HCT116 (cell line): ENCODE results near the gene CHST8. TPM values are rescaled to one million over a fixed set of nuclear protein-coding genes. Genes with fewer than 3 reads are reported as not detected.

Experiments used
- ATAC-seq: fragments of 200-7000 bp; cut with Tn5 transposase; 2 replicates; pipeline ENCODE4 v1.9.1; 2020; ENCODE audit warnings: mild to moderate bottlenecking, moderate library complexity
- BruUV-seq: library from RNA; stranded (reverse); fragments of 400-500 nt; replicated peaks from 2 replicates; lab custom pipeline; 2021; lab: Mats Ljungman, UMichigan
- CTCF ChIA-PET: fragments of 300-600 bp; sonication (Branson Sonifier 250); formaldehyde crosslinking; loops from one replicate; lab custom pipeline; 2021; ENCODE audit warnings: antibody characterized with exemption; lab: Charles Lee
- POLR2A ChIA-PET: fragments of 300-600, 350-600 bp; sonication (Branson Sonifier 250); formaldehyde crosslinking; loops from one replicate; lab custom pipeline; 2021; ENCODE audit warnings: antibody characterized with exemption; lab: Charles Lee
- RAD21 ChIA-PET, 2 experiments: fragments of 300-600 bp; sonication (Branson Sonifier 250); formaldehyde crosslinking; loops; one replicate each; lab custom pipeline; 2023; ENCODE audit warnings: low total read pairs in 2 of 2; ENCODE audit not compliant: uncharacterized antibody in 2 of 2, unreplicated experiment in 2 of 2, low non-redundant PET in 1 of 2; lab: Charles Lee
- DNase-seq: peaks from one replicate; pipeline ENCODE4 v3.0.0-alpha.2; 2010; ENCODE audit warnings: low read depth, low spot score
- H2AFZ ChIP-seq: fragments of 200-600 bp; shearing (Covaris generic), sonication (generic); 2 replicates; pipeline ENCODE4 v1.6.1; 2017; ENCODE audit warnings: low read depth, mixed run types, mixed read lengths, antibody characterized with exemption, low read length; ENCODE audit not compliant: poor library complexity, severe bottlenecking
- H3K27ac ChIP-seq: 2 replicates; pipeline ENCODE4 v1.5.1; 2012; ENCODE audit warnings: low read depth, low read length
- H3K27me3 ChIP-seq: fragments of 200-600 bp; sonication (generic); 2 replicates; pipeline ENCODE4 v1.6.1; 2016; ENCODE audit warnings: mixed run types, low read length, mixed read lengths; ENCODE audit not compliant: insufficient read depth
- H3K36me3 ChIP-seq, 2 experiments: fragments of 200-500 bp in 1 of 2; fragments of 200-600 bp in 1 of 2; sonication (Bioruptor generic) in 1 of 2; sonication (generic) in 1 of 2; 2 replicates each; pipeline versions ENCODE4 v1.5.1 to v1.6.1; 2014 to 2016; ENCODE audit warnings: low read length in 2 of 2, inconsistent platforms in 1 of 2, mixed read lengths in 1 of 2, mixed run types in 1 of 2; ENCODE audit not compliant: insufficient read depth in 2 of 2, control insufficient read depth in 1 of 2
- H3K4me1 ChIP-seq, 2 experiments: fragments of 200-600 bp in 1 of 2; sonication (generic) in 1 of 2; 2 replicates each; pipeline versions ENCODE4 v1.5.1 to v1.6.1; 2012 to 2017; ENCODE audit warnings: low read length in 2 of 2, inconsistent platforms in 1 of 2, mild to moderate bottlenecking in 1 of 2, mixed read lengths in 1 of 2, mixed run types in 1 of 2, moderate library complexity in 1 of 2; ENCODE audit not compliant: insufficient read depth in 2 of 2, control insufficient read depth in 1 of 2
- H3K4me2 ChIP-seq: fragments of 200-600 bp; sonication (generic); 2 replicates; pipeline ENCODE4 v1.6.1; 2017; ENCODE audit warnings: mixed run types, low read length, mixed read lengths
- H3K4me3 ChIP-seq, 2 experiments: fragments of 200-600 bp in 1 of 2; sonication (generic) in 1 of 2; replicated peaks in 1 of 2; 2 replicates each; pipeline ENCODE4 v1.5.1; 2011 to 2016; ENCODE audit warnings: low read length in 2 of 2, control low read depth in 1 of 2, low read depth in 1 of 2, mild to moderate bottlenecking in 1 of 2, mixed read lengths in 1 of 2, mixed run types in 1 of 2
- H3K79me2 ChIP-seq: fragments of 200-600 bp; sonication (generic); 2 replicates; pipeline ENCODE4 v1.6.1; 2017; ENCODE audit warnings: mild to moderate bottlenecking, mixed run types, low read length, moderate library complexity, mixed read lengths; ENCODE audit not compliant: insufficient read depth
- H3K9ac ChIP-seq: fragments of 200-600 bp; sonication (generic); 2 replicates; pipeline ENCODE4 v1.6.1; 2016; ENCODE audit warnings: low read length, mixed read lengths
- H3K9me2 ChIP-seq: fragments of 200-600 bp; sonication (generic), shearing (Covaris generic); 2 replicates; pipeline ENCODE4 v1.6.1; 2017; ENCODE audit warnings: mixed run types, mild to moderate bottlenecking, moderate library complexity; ENCODE audit not compliant: insufficient read depth
- H3K9me3 ChIP-seq, 2 experiments: fragments of 200-500 bp in 1 of 2; fragments of 200-600 bp in 1 of 2; sonication (Bioruptor generic) in 1 of 2; sonication (generic) in 1 of 2; 2 replicates each; pipeline ENCODE4 v1.6.1; 2014 to 2017; ENCODE audit warnings: low read length in 2 of 2, mixed read lengths in 2 of 2, inconsistent platforms in 1 of 2, low read depth in 1 of 2, mild to moderate bottlenecking in 1 of 2, mixed run types in 1 of 2, moderate library complexity in 1 of 2; ENCODE audit not compliant: control insufficient read depth in 1 of 2, insufficient read depth in 1 of 2
- H4K20me1 ChIP-seq: fragments of 200-600 bp; sonication (generic), shearing (Covaris generic); 2 replicates; pipeline ENCODE4 v1.6.1; 2017; ENCODE audit warnings: mixed run types, mild to moderate bottlenecking, moderate library complexity; ENCODE audit not compliant: insufficient read depth
- CBX3 ChIP-seq: IDR thresholded peaks from 2 replicates; pipeline ENCODE4 v1.6.1; 2012; ENCODE audit warnings: low read depth
- CEBPB ChIP-seq: IDR thresholded peaks from 2 replicates; pipeline ENCODE4 v1.6.1; 2012; ENCODE audit warnings: low read depth
- EGR1 ChIP-seq: IDR thresholded peaks from 2 replicates; pipeline ENCODE4 v1.6.1; 2012; ENCODE audit warnings: low read depth
- ELF1 ChIP-seq: IDR thresholded peaks from 2 replicates; pipeline ENCODE4 v1.6.1; 2012; ENCODE audit warnings: low read depth, borderline replicate concordance
- EZH2 ChIP-seq: fragments of 200-600 bp; sonication (generic); IDR thresholded peaks from 2 replicates; pipeline ENCODE4 v1.6.1; 2017; ENCODE audit warnings: antibody characterized with exemption, mixed run types
- EZH2phosphoT487 ChIP-seq: fragments of 200-600 bp; IDR thresholded peaks from 2 replicates; pipeline ENCODE4 v1.6.1; 2018; ENCODE audit warnings: antibody characterized with exemption, borderline replicate concordance
- JUND ChIP-seq: IDR thresholded peaks from 2 replicates; pipeline ENCODE4 v1.6.1; 2012
- POLR2AphosphoS5 ChIP-seq: IDR thresholded peaks from 2 replicates; pipeline ENCODE4 v1.6.1; 2011; ENCODE audit warnings: mild to moderate bottlenecking, low read depth, low read length, moderate library complexity
- SIN3A ChIP-seq: IDR thresholded peaks from 2 replicates; pipeline ENCODE4 v1.6.1; 2012; ENCODE audit warnings: low read depth
- SP1 ChIP-seq: IDR thresholded peaks from 2 replicates; pipeline ENCODE4 v1.6.1; 2012; ENCODE audit warnings: low read depth
- TCF7L2 ChIP-seq: IDR thresholded peaks from 2 replicates; pipeline ENCODE4 v1.7.0; 2011; ENCODE audit warnings: borderline replicate concordance, inconsistent platforms; ENCODE audit not compliant: insufficient read depth, insufficient read length; ENCODE audit errors: extremely low read depth
- YY1 ChIP-seq: IDR thresholded peaks from 2 replicates; pipeline ENCODE4 v1.6.1; 2011; ENCODE audit warnings: low read length, low read depth, moderate library complexity, mild to moderate bottlenecking; ENCODE audit not compliant: insufficient replicate concordance; ENCODE audit errors: extremely low read depth
- ZNF274 ChIP-seq: fragments of 200-500 bp; sonication (Bioruptor generic); IDR thresholded peaks from 2 replicates; pipeline ENCODE4 v1.6.1; 2014; ENCODE audit warnings: mild to moderate bottlenecking, low read depth, low read length, inconsistent platforms
- intact Hi-C: fragments of 100-400 bp; cut with micrococcal nuclease; formaldehyde crosslinking; loops from 2 replicates; pipeline ENCODE4 v1.10.0; 2022
- total RNA-seq: library from RNA; stranded (reverse); gene quantifications from one replicate; pipeline ENCODE4 v1.2.1, GENCODE V29; 2021; ENCODE audit not compliant: unreplicated experiment
- TF ChIP-seq, protein P1 (sequence below): IDR thresholded peaks from 2 replicates; pipeline ENCODE4 v1.6.1; 2012; ENCODE audit warnings: low read depth
- TF ChIP-seq, protein P2 (sequence below): IDR thresholded peaks from 2 replicates; pipeline ENCODE4 v1.6.1; 2012
- TF ChIP-seq, protein P3 (sequence below), 3 experiments: fragments of 200-600 bp in 1 of 3; sonication (generic) in 1 of 3; IDR thresholded peaks in 2 of 3; conservative IDR thresholded peaks in 1 of 3; 2 replicates each; pipeline ENCODE4 v1.5.1; 2012 to 2017; ENCODE audit warnings: low read depth in 2 of 3, low read length in 2 of 3, antibody characterized with exemption in 1 of 3, borderline replicate concordance in 1 of 3, control low read depth in 1 of 3, mild to moderate bottlenecking in 1 of 3, mixed read lengths in 1 of 3, mixed run types in 1 of 3, moderate library complexity in 1 of 3; ENCODE audit not compliant: insufficient read depth in 1 of 3
- TF ChIP-seq, protein P4 (sequence below): IDR thresholded peaks from 2 replicates; pipeline ENCODE4 v1.6.1; 2011; ENCODE audit warnings: mild to moderate bottlenecking, low read length, moderate library complexity; ENCODE audit not compliant: insufficient replicate concordance; ENCODE audit errors: extremely low read depth
- TF ChIP-seq, protein P5 (sequence below): IDR thresholded peaks from 2 replicates; pipeline ENCODE4 v1.6.1; 2012

The CHST8 gene
- total RNA-seq, 1 experiment from 2014 or later: not detected

DNA sequence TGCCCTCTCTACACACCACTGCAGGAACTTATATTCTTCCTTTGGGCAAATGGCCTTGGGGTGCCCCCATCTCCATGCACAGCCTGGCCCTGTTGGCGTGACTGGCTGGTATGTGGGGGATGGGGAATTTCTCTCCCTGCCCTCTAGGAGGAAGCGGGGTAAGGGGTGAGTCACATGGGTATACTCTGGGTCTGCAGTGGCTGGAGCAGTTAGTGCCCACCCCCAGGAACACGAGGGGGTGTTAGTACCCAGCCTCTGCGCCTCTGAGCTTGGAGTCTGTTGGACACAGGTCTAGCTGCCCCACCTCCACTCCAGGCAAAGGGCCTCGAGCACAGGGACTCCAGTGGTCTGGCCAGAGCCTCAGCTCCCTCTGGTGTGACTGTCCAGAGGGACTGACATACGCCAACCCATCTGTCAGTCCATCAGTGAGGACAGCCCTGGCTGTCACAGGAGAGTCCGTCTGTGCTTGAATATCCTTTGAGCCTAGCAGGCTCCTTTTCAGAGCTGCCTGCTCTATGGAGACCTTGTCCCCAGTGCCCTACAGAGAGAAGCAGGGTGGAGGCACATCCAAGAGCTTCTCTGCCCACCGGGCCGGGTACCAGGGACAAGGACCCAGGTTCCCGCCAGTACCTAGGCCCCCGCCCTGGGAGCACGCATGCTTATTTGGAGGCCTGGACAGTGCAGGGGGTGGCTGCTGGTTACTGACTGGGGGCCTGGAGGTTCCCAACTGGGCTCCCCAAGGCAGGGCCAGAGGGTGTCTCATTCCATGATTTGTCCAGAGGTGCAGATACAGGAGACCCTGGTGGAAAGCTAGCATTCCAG, 66.6 kb downstream of the CHST8 start:
- no peak overlapping the region for H3K4me2 ChIP-seq
- H3K9me3 ChIP-seq: no peaks in the 10 kb centered on the region
- ChIA-PET RAD21 (no interaction called here), CTCF (no interaction called here), POLR2A (no interaction called here)
- H3K9ac ChIP-seq: no peak overlapping the region
- DNase-seq (no peak), ATAC-seq (no peak)
- H3K4me3 ChIP-seq: no peak overlapping the region
- no peaks in the 10 kb centered on the region for H3K36me3 ChIP-seq
- TF ChIP-seq, protein P1, sequence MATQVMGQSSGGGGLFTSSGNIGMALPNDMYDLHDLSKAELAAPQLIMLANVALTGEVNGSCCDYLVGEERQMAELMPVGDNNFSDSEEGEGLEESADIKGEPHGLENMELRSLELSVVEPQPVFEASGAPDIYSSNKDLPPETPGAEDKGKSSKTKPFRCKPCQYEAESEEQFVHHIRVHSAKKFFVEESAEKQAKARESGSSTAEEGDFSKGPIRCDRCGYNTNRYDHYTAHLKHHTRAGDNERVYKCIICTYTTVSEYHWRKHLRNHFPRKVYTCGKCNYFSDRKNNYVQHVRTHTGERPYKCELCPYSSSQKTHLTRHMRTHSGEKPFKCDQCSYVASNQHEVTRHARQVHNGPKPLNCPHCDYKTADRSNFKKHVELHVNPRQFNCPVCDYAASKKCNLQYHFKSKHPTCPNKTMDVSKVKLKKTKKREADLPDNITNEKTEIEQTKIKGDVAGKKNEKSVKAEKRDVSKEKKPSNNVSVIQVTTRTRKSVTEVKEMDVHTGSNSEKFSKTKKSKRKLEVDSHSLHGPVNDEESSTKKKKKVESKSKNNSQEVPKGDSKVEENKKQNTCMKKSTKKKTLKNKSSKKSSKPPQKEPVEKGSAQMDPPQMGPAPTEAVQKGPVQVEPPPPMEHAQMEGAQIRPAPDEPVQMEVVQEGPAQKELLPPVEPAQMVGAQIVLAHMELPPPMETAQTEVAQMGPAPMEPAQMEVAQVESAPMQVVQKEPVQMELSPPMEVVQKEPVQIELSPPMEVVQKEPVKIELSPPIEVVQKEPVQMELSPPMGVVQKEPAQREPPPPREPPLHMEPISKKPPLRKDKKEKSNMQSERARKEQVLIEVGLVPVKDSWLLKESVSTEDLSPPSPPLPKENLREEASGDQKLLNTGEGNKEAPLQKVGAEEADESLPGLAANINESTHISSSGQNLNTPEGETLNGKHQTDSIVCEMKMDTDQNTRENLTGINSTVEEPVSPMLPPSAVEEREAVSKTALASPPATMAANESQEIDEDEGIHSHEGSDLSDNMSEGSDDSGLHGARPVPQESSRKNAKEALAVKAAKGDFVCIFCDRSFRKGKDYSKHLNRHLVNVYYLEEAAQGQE: no peak
- TF ChIP-seq TCF7L2: no peak
- no peak for TF ChIP-seq POLR2AphosphoS5
- TF ChIP-seq, protein P2, sequence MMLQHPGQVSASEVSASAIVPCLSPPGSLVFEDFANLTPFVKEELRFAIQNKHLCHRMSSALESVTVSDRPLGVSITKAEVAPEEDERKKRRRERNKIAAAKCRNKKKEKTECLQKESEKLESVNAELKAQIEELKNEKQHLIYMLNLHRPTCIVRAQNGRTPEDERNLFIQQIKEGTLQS: no peak
- TF ChIP-seq, protein P3, sequence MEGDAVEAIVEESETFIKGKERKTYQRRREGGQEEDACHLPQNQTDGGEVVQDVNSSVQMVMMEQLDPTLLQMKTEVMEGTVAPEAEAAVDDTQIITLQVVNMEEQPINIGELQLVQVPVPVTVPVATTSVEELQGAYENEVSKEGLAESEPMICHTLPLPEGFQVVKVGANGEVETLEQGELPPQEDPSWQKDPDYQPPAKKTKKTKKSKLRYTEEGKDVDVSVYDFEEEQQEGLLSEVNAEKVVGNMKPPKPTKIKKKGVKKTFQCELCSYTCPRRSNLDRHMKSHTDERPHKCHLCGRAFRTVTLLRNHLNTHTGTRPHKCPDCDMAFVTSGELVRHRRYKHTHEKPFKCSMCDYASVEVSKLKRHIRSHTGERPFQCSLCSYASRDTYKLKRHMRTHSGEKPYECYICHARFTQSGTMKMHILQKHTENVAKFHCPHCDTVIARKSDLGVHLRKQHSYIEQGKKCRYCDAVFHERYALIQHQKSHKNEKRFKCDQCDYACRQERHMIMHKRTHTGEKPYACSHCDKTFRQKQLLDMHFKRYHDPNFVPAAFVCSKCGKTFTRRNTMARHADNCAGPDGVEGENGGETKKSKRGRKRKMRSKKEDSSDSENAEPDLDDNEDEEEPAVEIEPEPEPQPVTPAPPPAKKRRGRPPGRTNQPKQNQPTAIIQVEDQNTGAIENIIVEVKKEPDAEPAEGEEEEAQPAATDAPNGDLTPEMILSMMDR (IDR thresholded peaks at IDR 0.05 in 2 of 3, conservative IDR thresholded peaks at IDR 0.05 in 1 of 3; ENCODE audit: borderline replicate concordance in 1 of 3, insufficient read depth in 1 of 3, low read depth in 2 of 3, low read length in 2 of 3): no peak
- TF ChIP-seq EGR1: no peak
- no peak for TF ChIP-seq CEBPB
- TF ChIP-seq, protein P4, sequence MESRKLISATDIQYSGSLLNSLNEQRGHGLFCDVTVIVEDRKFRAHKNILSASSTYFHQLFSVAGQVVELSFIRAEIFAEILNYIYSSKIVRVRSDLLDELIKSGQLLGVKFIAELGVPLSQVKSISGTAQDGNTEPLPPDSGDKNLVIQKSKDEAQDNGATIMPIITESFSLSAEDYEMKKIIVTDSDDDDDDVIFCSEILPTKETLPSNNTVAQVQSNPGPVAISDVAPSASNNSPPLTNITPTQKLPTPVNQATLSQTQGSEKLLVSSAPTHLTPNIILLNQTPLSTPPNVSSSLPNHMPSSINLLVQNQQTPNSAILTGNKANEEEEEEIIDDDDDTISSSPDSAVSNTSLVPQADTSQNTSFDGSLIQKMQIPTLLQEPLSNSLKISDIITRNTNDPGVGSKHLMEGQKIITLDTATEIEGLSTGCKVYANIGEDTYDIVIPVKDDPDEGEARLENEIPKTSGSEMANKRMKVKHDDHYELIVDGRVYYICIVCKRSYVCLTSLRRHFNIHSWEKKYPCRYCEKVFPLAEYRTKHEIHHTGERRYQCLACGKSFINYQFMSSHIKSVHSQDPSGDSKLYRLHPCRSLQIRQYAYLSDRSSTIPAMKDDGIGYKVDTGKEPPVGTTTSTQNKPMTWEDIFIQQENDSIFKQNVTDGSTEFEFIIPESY: no peak
- no peak for TF ChIP-seq ZNF274
- TF ChIP-seq JUND: no peak
- TF ChIP-seq SP1: no peak
- TF ChIP-seq, protein P5, sequence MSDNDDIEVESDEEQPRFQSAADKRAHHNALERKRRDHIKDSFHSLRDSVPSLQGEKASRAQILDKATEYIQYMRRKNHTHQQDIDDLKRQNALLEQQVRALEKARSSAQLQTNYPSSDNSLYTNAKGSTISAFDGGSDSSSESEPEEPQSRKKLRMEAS: no peak
- TF ChIP-seq EZH2phosphoT487: no peak
- TF ChIP-seq SIN3A: no peak
- TF ChIP-seq CBX3: no peak
- no peak for TF ChIP-seq YY1
- TF ChIP-seq EZH2: no peak
- TF ChIP-seq ELF1: no peak
- H3K27ac ChIP-seq: no peak overlapping the region
- H2AFZ ChIP-seq: no peak overlapping the region
- no peaks in the 10 kb centered on the region for H4K20me1 ChIP-seq
- H3K27me3 ChIP-seq: peaks cover 17% of the 10 kb centered on the region
- BruUV-seq: no TSS peak
- H3K4me1 ChIP-seq: no peaks in the 10 kb centered on the region
- no peaks in the 10 kb centered on the region for H3K79me2 ChIP-seq
- H3K9me2 ChIP-seq: no peaks in the 10 kb centered on the region
- intact Hi-C loops: no loop called here
